ENCODE data around the gene CUL9.

The CUL9 gene

DNA sequence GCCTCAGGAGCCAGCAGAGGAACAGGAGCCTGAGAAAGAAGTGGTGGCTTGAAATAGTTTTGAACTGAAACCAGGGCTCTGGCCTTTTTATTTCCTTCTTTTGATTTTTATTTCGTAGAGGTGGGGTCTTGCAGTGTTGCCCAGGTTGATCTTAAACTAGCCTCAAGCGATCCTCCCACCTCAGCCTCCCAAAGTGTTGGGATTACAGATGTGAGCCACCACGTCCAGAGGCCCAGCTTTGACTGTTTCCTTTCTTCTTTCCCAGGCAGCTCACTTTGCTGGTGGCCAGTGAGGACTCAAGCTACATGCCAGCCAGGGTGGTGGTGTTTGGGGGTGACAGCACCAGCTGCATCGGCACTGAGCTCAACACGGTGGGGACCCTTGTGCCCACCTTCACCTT is 20.5 kb downstream of the CUL9 start:
- TF ChIP-seq GLIS3 (CRISPR knock-in tag; IDR thresholded peaks at IDR 0.05): no peak
- no peak for TF ChIP-seq TOX (CRISPR knock-in tag; IDR thresholded peaks at IDR 0.05; ENCODE audit: borderline replicate concordance)
- TF ChIP-seq PPARA (CRISPR knock-in tag; IDR thresholded peaks at IDR 0.05; ENCODE audit: borderline replicate concordance): no peak
- TF ChIP-seq ESRRG (CRISPR knock-in tag; IDR thresholded peaks at IDR 0.05): no peak
- no peak for ATAC-seq

GRCh38 chr6:43203029-43203717 is 21.2 kb downstream of the CUL9 start:
- TF ChIP-seq, protein P1, sequence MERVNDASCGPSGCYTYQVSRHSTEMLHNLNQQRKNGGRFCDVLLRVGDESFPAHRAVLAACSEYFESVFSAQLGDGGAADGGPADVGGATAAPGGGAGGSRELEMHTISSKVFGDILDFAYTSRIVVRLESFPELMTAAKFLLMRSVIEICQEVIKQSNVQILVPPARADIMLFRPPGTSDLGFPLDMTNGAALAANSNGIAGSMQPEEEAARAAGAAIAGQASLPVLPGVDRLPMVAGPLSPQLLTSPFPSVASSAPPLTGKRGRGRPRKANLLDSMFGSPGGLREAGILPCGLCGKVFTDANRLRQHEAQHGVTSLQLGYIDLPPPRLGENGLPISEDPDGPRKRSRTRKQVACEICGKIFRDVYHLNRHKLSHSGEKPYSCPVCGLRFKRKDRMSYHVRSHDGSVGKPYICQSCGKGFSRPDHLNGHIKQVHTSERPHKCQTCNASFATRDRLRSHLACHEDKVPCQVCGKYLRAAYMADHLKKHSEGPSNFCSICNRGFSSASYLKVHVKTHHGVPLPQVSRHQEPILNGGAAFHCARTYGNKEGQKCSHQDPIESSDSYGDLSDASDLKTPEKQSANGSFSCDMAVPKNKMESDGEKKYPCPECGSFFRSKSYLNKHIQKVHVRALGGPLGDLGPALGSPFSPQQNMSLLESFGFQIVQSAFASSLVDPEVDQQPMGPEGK (CRISPR knock-in tag; IDR thresholded peaks at IDR 0.05; ENCODE audit: borderline replicate concordance): no peak
- TF ChIP-seq TCF4 (CRISPR knock-in tag; IDR thresholded peaks at IDR 0.05; ENCODE audit: borderline replicate concordance) (no peak), BACH2 (CRISPR knock-in tag; IDR thresholded peaks at IDR 0.05; ENCODE audit: borderline replicate concordance) (no peak), PPARA (CRISPR knock-in tag; IDR thresholded peaks at IDR 0.05; ENCODE audit: borderline replicate concordance) (no peak), TOX (CRISPR knock-in tag; IDR thresholded peaks at IDR 0.05; ENCODE audit: borderline replicate concordance) (no peak), OSR1 (CRISPR knock-in tag; IDR thresholded peaks at IDR 0.05) (no peak), CSDC2 (CRISPR knock-in tag; IDR thresholded peaks at IDR 0.05) (no peak), ZC3H10 (CRISPR knock-in tag; IDR thresholded peaks at IDR 0.05) (no peak), ZFP30 (CRISPR knock-in tag; IDR thresholded peaks at IDR 0.05) (no peak), CSRNP3 (CRISPR knock-in tag; IDR thresholded peaks at IDR 0.05) (no peak), ARNTL (CRISPR knock-in tag; IDR thresholded peaks at IDR 0.05; ENCODE audit: borderline replicate concordance, low read depth) (no peak), ZNF8 (CRISPR knock-in tag; IDR thresholded peaks at IDR 0.05) (no peak), ESRRG (CRISPR knock-in tag; IDR thresholded peaks at IDR 0.05) (no peak), ZFP3 (CRISPR knock-in tag; IDR thresholded peaks at IDR 0.05) (no peak), GLIS3 (CRISPR knock-in tag; IDR thresholded peaks at IDR 0.05) (no peak)
- TF ChIP-seq, protein P2, sequence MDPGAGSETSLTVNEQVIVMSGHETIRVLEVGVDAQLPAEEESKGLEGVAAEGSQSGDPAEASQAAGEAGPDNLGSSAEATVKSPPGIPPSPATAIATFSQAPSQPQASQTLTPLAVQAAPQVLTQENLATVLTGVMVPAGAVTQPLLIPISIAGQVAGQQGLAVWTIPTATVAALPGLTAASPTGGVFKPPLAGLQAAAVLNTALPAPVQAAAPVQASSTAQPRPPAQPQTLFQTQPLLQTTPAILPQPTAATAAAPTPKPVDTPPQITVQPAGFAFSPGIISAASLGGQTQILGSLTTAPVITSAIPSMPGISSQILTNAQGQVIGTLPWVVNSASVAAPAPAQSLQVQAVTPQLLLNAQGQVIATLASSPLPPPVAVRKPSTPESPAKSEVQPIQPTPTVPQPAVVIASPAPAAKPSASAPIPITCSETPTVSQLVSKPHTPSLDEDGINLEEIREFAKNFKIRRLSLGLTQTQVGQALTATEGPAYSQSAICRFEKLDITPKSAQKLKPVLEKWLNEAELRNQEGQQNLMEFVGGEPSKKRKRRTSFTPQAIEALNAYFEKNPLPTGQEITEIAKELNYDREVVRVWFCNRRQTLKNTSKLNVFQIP (CRISPR knock-in tag; IDR thresholded peaks at IDR 0.05; ENCODE audit: borderline replicate concordance, low read depth): no peak
- ATAC-seq: no peak

DNA sequence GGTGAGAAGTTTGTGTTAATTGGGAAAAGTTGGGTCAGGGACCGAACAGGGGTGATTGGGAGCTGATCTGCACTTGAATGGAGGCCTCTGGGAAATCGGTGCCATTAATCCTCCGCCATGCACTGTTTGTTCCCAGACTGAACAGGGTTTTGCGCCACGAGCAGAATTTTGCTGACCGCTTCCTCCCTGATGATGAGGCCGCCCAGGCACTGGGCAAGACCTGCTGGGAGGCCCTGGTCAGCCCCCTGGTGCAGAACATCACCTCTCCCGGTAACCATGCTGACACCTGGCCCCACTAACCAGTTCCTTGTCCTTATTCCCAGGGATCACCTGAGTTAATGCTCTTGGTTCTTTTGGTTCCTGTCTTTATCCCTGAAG is 21.7 kb downstream of the CUL9 start:
- ATAC-seq: no peak
- TF ChIP-seq, protein P3, sequence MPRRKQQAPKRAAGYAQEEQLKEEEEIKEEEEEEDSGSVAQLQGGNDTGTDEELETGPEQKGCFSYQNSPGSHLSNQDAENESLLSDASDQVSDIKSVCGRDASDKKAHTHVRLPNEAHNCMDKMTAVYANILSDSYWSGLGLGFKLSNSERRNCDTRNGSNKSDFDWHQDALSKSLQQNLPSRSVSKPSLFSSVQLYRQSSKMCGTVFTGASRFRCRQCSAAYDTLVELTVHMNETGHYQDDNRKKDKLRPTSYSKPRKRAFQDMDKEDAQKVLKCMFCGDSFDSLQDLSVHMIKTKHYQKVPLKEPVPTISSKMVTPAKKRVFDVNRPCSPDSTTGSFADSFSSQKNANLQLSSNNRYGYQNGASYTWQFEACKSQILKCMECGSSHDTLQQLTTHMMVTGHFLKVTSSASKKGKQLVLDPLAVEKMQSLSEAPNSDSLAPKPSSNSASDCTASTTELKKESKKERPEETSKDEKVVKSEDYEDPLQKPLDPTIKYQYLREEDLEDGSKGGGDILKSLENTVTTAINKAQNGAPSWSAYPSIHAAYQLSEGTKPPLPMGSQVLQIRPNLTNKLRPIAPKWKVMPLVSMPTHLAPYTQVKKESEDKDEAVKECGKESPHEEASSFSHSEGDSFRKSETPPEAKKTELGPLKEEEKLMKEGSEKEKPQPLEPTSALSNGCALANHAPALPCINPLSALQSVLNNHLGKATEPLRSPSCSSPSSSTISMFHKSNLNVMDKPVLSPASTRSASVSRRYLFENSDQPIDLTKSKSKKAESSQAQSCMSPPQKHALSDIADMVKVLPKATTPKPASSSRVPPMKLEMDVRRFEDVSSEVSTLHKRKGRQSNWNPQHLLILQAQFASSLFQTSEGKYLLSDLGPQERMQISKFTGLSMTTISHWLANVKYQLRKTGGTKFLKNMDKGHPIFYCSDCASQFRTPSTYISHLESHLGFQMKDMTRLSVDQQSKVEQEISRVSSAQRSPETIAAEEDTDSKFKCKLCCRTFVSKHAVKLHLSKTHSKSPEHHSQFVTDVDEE (CRISPR knock-in tag; IDR thresholded peaks at IDR 0.05): no peak
- TF ChIP-seq ZNF8 (CRISPR knock-in tag; IDR thresholded peaks at IDR 0.05) (no peak), RARB (CRISPR knock-in tag; IDR thresholded peaks at IDR 0.05) (no peak), ARNTL (CRISPR knock-in tag; IDR thresholded peaks at IDR 0.05; ENCODE audit: borderline replicate concordance, low read depth) (no peak), ZNF70 (CRISPR knock-in tag; IDR thresholded peaks at IDR 0.05) (no peak), TOX (CRISPR knock-in tag; IDR thresholded peaks at IDR 0.05; ENCODE audit: borderline replicate concordance) (no peak), TCF4 (CRISPR knock-in tag; IDR thresholded peaks at IDR 0.05; ENCODE audit: borderline replicate concordance) (no peak), BACH2 (CRISPR knock-in tag; IDR thresholded peaks at IDR 0.05; ENCODE audit: borderline replicate concordance) (no peak), ESRRG (CRISPR knock-in tag; IDR thresholded peaks at IDR 0.05) (no peak), CREB5 (CRISPR knock-in tag; IDR thresholded peaks at IDR 0.05; ENCODE audit: low read depth) (no peak), CSDC2 (CRISPR knock-in tag; IDR thresholded peaks at IDR 0.05) (no peak), PPARA (CRISPR knock-in tag; IDR thresholded peaks at IDR 0.05; ENCODE audit: borderline replicate concordance) (no peak), GLIS3 (CRISPR knock-in tag; IDR thresholded peaks at IDR 0.05) (no peak), CSRNP3 (CRISPR knock-in tag; IDR thresholded peaks at IDR 0.05) (no peak), ZC3H10 (CRISPR knock-in tag; IDR thresholded peaks at IDR 0.05) (no peak), ZFP30 (CRISPR knock-in tag; IDR thresholded peaks at IDR 0.05) (no peak), SNAI2 (CRISPR knock-in tag; IDR thresholded peaks at IDR 0.05) (no peak), ZFP3 (CRISPR knock-in tag; IDR thresholded peaks at IDR 0.05) (no peak)
- TF ChIP-seq, protein P1 (CRISPR knock-in tag; IDR thresholded peaks at IDR 0.05; ENCODE audit: borderline replicate concordance): no peak
